AG04450 (cell line): ENCODE results near the gene NEK11. TPM values are rescaled to one million over a fixed set of nuclear protein-coding genes. Genes with fewer than 3 reads are reported as not detected.

Source experiments
- CTCF ChIA-PET: fragments of 300-600, 350-600 bp; formaldehyde crosslinking; extraction: SDS; loops from one replicate; lab custom pipeline; 2022; ENCODE audit warnings: antibody characterized with exemption, inconsistent platforms; lab: Charles Lee
- POLR2A ChIA-PET: fragments of 350-600 bp; formaldehyde crosslinking; extraction: SDS; loops from one replicate; lab custom pipeline; 2021; ENCODE audit warnings: antibody characterized with exemption, inconsistent platforms; lab: Yijun Ruan, JAX
- DNase-seq: peaks from one replicate; pipeline ENCODE4 v3.0.0-alpha.2; 2011; ENCODE audit warnings: low read depth, low spot score
- H3K27ac ChIP-seq: one replicate; pipeline ENCODE4 v1.5.1; 2012; ENCODE audit warnings: low read depth, low read length, control low read depth
- H3K27me3 ChIP-seq: one replicate; pipeline ENCODE4 v1.6.0; 2012; ENCODE audit warnings: low read length; ENCODE audit not compliant: control insufficient read depth, insufficient read depth
- H3K4me3 ChIP-seq: 2 replicates; pipeline ENCODE4 v1.5.1; 2011; ENCODE audit warnings: mild to moderate bottlenecking, low read depth, low read length, control low read depth
- H3K9me3 ChIP-seq: 2 replicates; pipeline ENCODE4 v1.5.1; 2012; ENCODE audit warnings: low read length; ENCODE audit not compliant: control insufficient read depth, insufficient read depth
- CTCF ChIP-seq: IDR thresholded peaks from 2 replicates; pipeline ENCODE4 v1.5.1; 2011; ENCODE audit warnings: low read depth, low read length, control low read depth, inconsistent platforms
- polyA plus RNA-seq: library from polyadenylated mRNA; depleted of rRNA; stranded (reverse); fragments of >200 nt; gene quantifications from 2 replicates; pipeline ENCODE4 v1.2.3, GENCODE V29; 2011

NEK11 gene
- polyA plus RNA-seq, 1 experiment = 4.0 TPM

DNA sequence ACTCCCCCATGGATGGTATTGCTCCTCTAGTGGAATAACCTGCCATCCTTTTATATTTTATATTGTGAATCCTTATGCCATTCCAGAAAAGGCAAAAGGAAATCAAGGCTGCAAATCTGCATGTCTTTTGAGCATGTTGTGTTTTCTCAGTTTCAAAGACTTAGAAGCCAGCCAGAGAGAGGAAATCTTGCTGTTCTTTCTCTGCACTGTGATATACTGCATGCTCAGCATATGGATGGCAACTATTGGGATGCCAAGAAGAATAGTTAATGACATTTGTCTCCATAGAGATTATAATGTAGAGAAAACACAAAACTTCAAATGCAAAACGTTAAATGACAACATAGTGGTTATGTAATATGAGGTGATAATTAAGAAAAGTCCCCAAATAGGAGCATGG lies 248.9 kb downstream of the NEK11 start:
- DNase-seq = no peak
- CTCF ChIA-PET = no interaction called here
- POLR2A ChIA-PET = no interaction called here

DNA sequence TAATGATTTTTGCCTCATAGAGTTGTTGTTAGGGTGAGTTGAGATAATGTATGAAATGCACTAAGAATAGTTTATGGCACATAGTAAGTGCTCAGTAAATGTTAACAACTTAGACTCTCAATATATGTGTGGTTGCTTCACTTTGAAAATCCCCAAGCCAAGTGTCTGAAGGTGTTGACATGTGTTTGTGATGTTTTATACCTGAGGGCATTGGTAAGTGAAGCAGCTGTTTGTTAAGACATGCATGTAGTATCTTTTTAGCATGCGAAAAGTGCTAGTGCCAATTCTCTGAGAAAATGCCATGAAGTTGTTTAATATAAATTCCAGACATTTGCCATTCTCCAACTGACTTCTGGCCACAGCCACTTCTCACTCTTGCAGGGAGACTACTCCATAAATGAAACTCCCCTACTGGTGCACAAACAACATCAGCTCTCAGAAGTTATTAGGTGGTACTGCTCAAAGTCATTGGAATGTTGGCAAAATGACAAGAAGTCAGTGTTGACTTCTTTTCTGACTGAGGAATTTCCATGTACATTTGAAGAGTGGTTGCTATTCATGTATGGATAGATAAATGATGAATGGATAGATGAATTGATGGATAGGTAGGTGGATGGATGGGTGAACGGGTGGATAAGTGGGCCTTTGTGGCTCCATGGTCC lies 251.3 kb downstream of the NEK11 start:
- CTCF ChIA-PET = no interaction called here
- H3K9me3 ChIP-seq = no peaks in the 10 kb centered on the region
- no peak for DNase-seq
- no peak overlapping the region for H3K27ac ChIP-seq
- TF ChIP-seq CTCF = no peak
- H3K27me3 ChIP-seq = no peaks in the 10 kb centered on the region
- H3K4me3 ChIP-seq = no peak overlapping the region
- POLR2A ChIA-PET = no interaction called here

More for the DNA sequence above, 248.9 kb downstream of the NEK11 start:
- H3K27me3 ChIP-seq = no peaks in the 10 kb centered on the region
- no peak for TF ChIP-seq CTCF
- no peak overlapping the region for H3K27ac ChIP-seq
- no peaks in the 10 kb centered on the region for H3K9me3 ChIP-seq
- no peak overlapping the region for H3K4me3 ChIP-seq

DNA sequence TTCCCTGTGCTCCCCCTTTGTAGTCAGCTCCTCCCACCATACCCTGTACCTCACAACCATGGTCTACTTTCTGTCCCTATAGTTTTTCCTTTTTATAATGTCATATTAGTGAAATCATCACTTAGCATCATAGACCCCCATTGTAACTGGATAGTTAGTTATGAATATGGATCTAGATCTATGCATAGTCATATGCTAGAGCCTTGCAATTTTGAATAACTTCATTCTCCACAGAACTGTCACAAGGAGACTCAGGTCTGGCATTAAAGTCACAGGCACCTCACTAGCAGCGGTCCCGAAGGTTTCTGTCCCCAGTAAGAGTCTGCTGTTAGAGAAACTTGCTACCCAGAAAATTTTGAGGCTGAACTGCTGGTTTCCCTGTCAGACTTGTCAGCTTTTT lies 252.9 kb downstream of the NEK11 start:
- CTCF ChIA-PET = no interaction called here
- POLR2A ChIA-PET = no interaction called here
- no peak overlapping the region for H3K27ac ChIP-seq

DNA sequence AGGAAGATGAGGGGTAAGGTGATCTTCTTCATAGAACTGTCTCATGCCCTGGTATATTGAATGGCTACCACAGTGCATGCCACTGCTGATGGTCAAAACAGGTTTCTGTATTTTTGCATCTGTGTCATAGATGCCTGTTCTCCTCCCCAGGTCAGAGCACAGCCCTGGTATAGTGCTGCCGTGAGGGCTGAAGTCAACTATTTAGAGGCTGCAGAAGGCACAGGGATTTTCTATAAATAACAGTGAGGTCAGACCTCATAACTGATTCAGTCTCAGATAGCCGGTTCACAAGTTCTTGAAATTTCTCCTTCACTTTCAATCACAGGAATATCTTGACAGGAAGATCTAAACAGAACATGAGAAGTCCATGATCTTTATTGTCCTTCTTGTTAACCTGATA lies 255.7 kb downstream of the NEK11 start:
- Histone ChIP-seq H3K27ac (no peak overlapping the region), H3K9me3 (no peaks in the 10 kb centered on the region), H3K27me3 (no peaks in the 10 kb centered on the region), H3K4me3 (no peak overlapping the region)
- ChIA-PET POLR2A (no interaction called here), CTCF (no interaction called here)
- TF ChIP-seq CTCF = no peak
- DNase-seq = no peak

More for the DNA sequence above, 252.9 kb downstream of the NEK11 start:
- H3K27me3 ChIP-seq = no peaks in the 10 kb centered on the region
- H3K9me3 ChIP-seq = no peaks in the 10 kb centered on the region
- H3K4me3 ChIP-seq = no peak overlapping the region
- DNase-seq = no peak
- TF ChIP-seq CTCF = no peak

DNA sequence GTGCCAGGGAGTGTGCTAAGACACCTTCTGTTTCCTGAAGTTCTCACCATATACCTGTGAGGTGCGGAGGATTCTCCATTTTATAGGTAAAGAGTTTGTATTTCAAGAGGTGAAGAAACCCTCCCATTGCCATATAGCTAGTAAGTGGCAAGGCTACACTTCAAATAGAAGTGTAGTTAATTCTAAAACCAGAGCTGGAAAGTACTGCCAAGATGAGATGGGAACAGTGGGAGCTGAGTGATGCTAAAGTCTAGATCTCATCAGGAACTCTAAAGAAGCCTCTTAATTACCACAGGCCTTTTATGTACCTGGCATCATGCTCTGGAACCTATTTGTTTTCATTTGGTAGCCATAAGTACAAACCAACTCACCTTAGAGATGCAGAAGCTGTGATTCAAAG lies 256.3 kb downstream of the NEK11 start:
- no peak for DNase-seq
- Histone ChIP-seq H3K27ac (no peak overlapping the region), H3K9me3 (no peaks in the 10 kb centered on the region), H3K27me3 (no peaks in the 10 kb centered on the region), H3K4me3 (no peak overlapping the region)
- no peak for TF ChIP-seq CTCF
- CTCF ChIA-PET = no interaction called here
- POLR2A ChIA-PET = no interaction called here
